Loucy (cell line): ENCODE results near the gene TMEM215.

Source experiments
- EZH2phosphoT487 ChIP-seq: fragments of 200-600 bp; IDR thresholded peaks from 2 replicates; pipeline ENCODE4 v1.6.1; 2018; ENCODE audit warnings: antibody characterized with exemption, mild to moderate bottlenecking, moderate library complexity, borderline replicate concordance
- TF ChIP-seq, protein P1 (sequence below): fragments of 200-600 bp; sonication (generic); conservative IDR thresholded peaks from 2 replicates; pipeline ENCODE4 v1.5.1; 2014; ENCODE audit warnings: mild to moderate bottlenecking, antibody characterized with exemption, low read length

- TF ChIP-seq, protein P1, sequence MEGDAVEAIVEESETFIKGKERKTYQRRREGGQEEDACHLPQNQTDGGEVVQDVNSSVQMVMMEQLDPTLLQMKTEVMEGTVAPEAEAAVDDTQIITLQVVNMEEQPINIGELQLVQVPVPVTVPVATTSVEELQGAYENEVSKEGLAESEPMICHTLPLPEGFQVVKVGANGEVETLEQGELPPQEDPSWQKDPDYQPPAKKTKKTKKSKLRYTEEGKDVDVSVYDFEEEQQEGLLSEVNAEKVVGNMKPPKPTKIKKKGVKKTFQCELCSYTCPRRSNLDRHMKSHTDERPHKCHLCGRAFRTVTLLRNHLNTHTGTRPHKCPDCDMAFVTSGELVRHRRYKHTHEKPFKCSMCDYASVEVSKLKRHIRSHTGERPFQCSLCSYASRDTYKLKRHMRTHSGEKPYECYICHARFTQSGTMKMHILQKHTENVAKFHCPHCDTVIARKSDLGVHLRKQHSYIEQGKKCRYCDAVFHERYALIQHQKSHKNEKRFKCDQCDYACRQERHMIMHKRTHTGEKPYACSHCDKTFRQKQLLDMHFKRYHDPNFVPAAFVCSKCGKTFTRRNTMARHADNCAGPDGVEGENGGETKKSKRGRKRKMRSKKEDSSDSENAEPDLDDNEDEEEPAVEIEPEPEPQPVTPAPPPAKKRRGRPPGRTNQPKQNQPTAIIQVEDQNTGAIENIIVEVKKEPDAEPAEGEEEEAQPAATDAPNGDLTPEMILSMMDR = no peak
- no peak for TF ChIP-seq EZH2phosphoT487
Observed at GRCh38 chr9:32787816-32788215, 4.5 kb downstream of the TMEM215 start.
